ENCODE results near the gene HDAC4. TPM values are rescaled to one million over a fixed set of nuclear protein-coding genes. Genes with fewer than 3 reads are reported as not detected.

The HDAC4 gene
- total and polyA plus RNA-seq, 10 of the 15 experiments (the other 5 are each of a cell fraction or from before 2014, with no cell fraction given) = 0.22 to 15.7 (median 4.8) TPM

GRCh38 chr2:239265681-239266433 lies 135.0 kb downstream of the HDAC4 start:
- Histone ChIP-seq H2AFZ (ENCODE audit: control insufficient read depth, low read depth, low read length) (no peak overlapping the region), H3K9me3 (replicated peaks; ENCODE audit: control insufficient read depth, insufficient read depth, low read length) (no peaks in the 10 kb centered on the region; the same call in 2 of the 3 replicates), H3K27me3 (replicated peaks in 1 of 2; ENCODE audit: control insufficient read depth in 2 of 2, insufficient read depth in 2 of 2, low read length in 1 of 2) (no peaks in the 10 kb centered on the region), H3K4me2 (ENCODE audit: control insufficient read depth, insufficient read depth) (no peak overlapping the region), H3K36me3 (ENCODE audit: control insufficient read depth in 2 of 2, insufficient read depth in 2 of 2, low read length in 1 of 2) (no peaks in the 10 kb centered on the region), H3K79me2 (ENCODE audit: control insufficient read depth, insufficient read depth, low read length) (no peaks in the 10 kb centered on the region), H4K20me1 (ENCODE audit: control insufficient read depth, insufficient read depth) (peaks cover 18% of the 10 kb centered on the region), H3K27ac (ENCODE audit: control insufficient read depth, insufficient read depth) (no peak overlapping the region), H3K4me3 (no peak overlapping the region), H3K9ac (ENCODE audit: control insufficient read depth, insufficient read depth, low read length) (no peak overlapping the region), H3K4me1 (ENCODE audit: control insufficient read depth, insufficient read depth, low read length) (peaks cover 44% of the 10 kb centered on the region)
- ATAC-seq (no peak), DNase-seq (ENCODE audit: low read depth, low spot score) (no peak), FAIRE-seq (no peak)
- BruUV-seq (replicated peaks) = no TSS peak
- SMC1A ChIA-PET (ENCODE audit: uncharacterized antibody, unreplicated experiment) = interaction anchor here (1.0 kb wide), 1 partner anchor 121 kb away, joined by 3 read pairs; no protein-coding TSS in a partner anchor
- CTCF ChIA-PET = interaction anchor here (1.1 to 2.7 kb wide), 3 partner anchors 29 to 131 kb away, joined by 3 to 10 read pairs (median 3); no protein-coding TSS in a partner anchor
- TF ChIP-seq EP300 (IDR thresholded peaks at IDR 0.05; ENCODE audit: borderline replicate concordance in 1 of 2, control insufficient read depth in 1 of 2, low read depth in 2 of 2, low read length in 2 of 2) (no peak), ZSCAN29 (IDR thresholded peaks at IDR 0.05) (no peak), ZZZ3 (IDR thresholded peaks at IDR 0.05; ENCODE audit: control insufficient read depth, insufficient read length, low read depth) (no peak), CREB1 (IDR thresholded peaks at IDR 0.05; ENCODE audit: low read depth) (no peak), WRNIP1 (IDR thresholded peaks at IDR 0.05; ENCODE audit: borderline replicate concordance, low read depth, low read length) (no peak), PML (IDR thresholded peaks at IDR 0.05; ENCODE audit: low read length) (no peak), POLR2AphosphoS5 (IDR thresholded peaks at IDR 0.05; ENCODE audit: low read length) (no peak), ZBTB33 (IDR thresholded peaks at IDR 0.05) (no peak), NFYB (IDR thresholded peaks at IDR 0.05; ENCODE audit: insufficient read depth, low read depth, low read length) (no peak)
- RAD21 ChIA-PET (ENCODE audit: unreplicated experiment) = interaction anchor here (1.8 to 2.1 kb wide), 2 partner anchors 13 to 116 kb away, joined by 6 to 7 read pairs; no protein-coding TSS in a partner anchor
- POLR2A ChIA-PET = interaction anchor here (1.0 kb wide), 1 partner anchor 13 kb away, joined by 3 read pairs; no protein-coding TSS in a partner anchor
- WGBS (ENCODE audit: insufficient coverage, insufficient replicate concordance, low lambda C conversion rate, missing lambda C conversion rate) = 87% methylated on average over 14 of the region's 14 CpGs
- in situ Hi-C loops (cut with MboI) (no loop called here), intact Hi-C loops (cut with micrococcal nuclease; ENCODE audit: unreplicated experiment) (loop anchor here (5.0 kb wide), 2 partner anchors 116 to 136 kb away; partner anchors contain the start of gene HDAC4)

Data from GM12878 (cell line).